Vagina (tissue), 2 donors: Measurements from ENCODE around the gene DUSP22.
"Not testable (repeated sequence)": the region's sequence is repeated elsewhere in the genome, so short reads cannot be mapped to it uniquely, and the experiment has no call there.

ENCODE experiments used
- POLR2AphosphoS5 ChIP-seq, 2 donors: sonication (generic); formaldehyde crosslinking; IDR thresholded peaks; one replicate each; pipeline ENCODE4 v1.9.0; 2017; ENCODE audit warnings: antibody characterized with exemption in 2 of 2, mild to moderate bottlenecking in 2 of 2, low read depth in 1 of 2; ENCODE audit not compliant: insufficient read depth in 1 of 2
- TF ChIP-seq, protein P1 (sequence below), 3 experiments: fragments of 450-650 bp in 2 of 3; fragments of 200-600 bp in 1 of 3; sonication (generic) in 1 of 3; IDR thresholded peaks; one replicate each; pipeline ENCODE4 v1.5.1; 2017 to 2019; ENCODE audit warnings: antibody characterized with exemption in 3 of 3, mild to moderate bottlenecking in 2 of 3, moderate library complexity in 2 of 3

DNA sequence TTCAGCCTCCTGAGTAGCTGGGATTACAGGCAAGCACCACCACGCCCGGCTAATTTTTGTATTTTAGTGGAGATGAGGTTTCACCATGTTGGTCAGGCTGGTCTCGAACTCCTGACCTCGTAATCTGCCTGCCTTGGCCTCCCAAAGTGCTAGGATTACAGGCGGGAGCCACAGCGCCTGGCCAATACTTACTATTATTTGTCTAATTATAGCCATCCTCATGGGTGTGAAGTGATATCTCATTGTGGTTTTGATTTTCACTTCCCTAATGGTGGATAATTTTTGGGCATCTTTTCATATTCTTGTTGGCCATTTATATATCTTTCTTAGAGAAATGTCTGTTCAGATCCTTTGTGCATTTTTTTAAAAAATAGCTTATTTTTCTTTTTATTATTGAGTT lies 44.2 kb upstream of the DUSP22 start:
- TF ChIP-seq, protein P1, sequence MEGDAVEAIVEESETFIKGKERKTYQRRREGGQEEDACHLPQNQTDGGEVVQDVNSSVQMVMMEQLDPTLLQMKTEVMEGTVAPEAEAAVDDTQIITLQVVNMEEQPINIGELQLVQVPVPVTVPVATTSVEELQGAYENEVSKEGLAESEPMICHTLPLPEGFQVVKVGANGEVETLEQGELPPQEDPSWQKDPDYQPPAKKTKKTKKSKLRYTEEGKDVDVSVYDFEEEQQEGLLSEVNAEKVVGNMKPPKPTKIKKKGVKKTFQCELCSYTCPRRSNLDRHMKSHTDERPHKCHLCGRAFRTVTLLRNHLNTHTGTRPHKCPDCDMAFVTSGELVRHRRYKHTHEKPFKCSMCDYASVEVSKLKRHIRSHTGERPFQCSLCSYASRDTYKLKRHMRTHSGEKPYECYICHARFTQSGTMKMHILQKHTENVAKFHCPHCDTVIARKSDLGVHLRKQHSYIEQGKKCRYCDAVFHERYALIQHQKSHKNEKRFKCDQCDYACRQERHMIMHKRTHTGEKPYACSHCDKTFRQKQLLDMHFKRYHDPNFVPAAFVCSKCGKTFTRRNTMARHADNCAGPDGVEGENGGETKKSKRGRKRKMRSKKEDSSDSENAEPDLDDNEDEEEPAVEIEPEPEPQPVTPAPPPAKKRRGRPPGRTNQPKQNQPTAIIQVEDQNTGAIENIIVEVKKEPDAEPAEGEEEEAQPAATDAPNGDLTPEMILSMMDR (IDR thresholded peaks at IDR 0.05): not testable (repeated sequence)
- TF ChIP-seq POLR2AphosphoS5 (IDR thresholded peaks at IDR 0.05; ENCODE audit: insufficient read depth in 1 of 2, low read depth in 1 of 2): not testable (repeated sequence)
